HepG2 (cell line): Measurements from ENCODE around the gene ABHD15. TPM values are rescaled to one million over a fixed set of nuclear protein-coding genes. Genes with fewer than 3 reads are reported as not detected.

ENCODE experiments used
- ATAC-seq: fragments of 200-7000 bp; cut with Tn5 transposase; 3 replicates; pipeline ENCODE4 v1.9.1; 2020; ENCODE audit warnings: mild to moderate bottlenecking, moderate library complexity
- BruUV-seq: library from RNA; stranded (reverse); fragments of 400-500 nt; replicated peaks from 2 replicates; lab custom pipeline; 2021; lab: Mats Ljungman, UMichigan
- CTCF ChIA-PET: fragments of 300-600 bp; formaldehyde crosslinking; extraction: SDS; loops from one replicate; lab custom pipeline; 2021; ENCODE audit warnings: low total read pairs, inconsistent platforms, low intra/inter-chr PET ratio; lab: Yijun Ruan, JAX
- POLR2A ChIA-PET: fragments of 350-600 bp; sonication (Branson Sonifier 250); formaldehyde crosslinking; loops from one replicate; lab custom pipeline; 2020; ENCODE audit warnings: antibody characterized with exemption, inconsistent platforms; lab: Yijun Ruan, JAX
- DNase-seq: peaks from one replicate; pipeline ENCODE4 v3.0.0-alpha.2; 2015; ENCODE audit warnings: low spot score
- FAIRE-seq: peaks from 3 replicates; lab custom pipeline; 2011; peaks lifted over from hg19 to GRCh38; lab: Jason Lieb, UNC
- H2AFZ ChIP-seq: one replicate; pipeline ENCODE4 v1.6.1; 2011; ENCODE audit warnings: low read length, inconsistent platforms
- H3K27ac ChIP-seq: fragments of 300-600 bp; 3 replicates; pipeline ENCODE4 v1.8.0; 2011; ENCODE audit warnings: mixed run types, mild to moderate bottlenecking, mixed read lengths, low read length, inconsistent platforms; ENCODE audit not compliant: insufficient read depth; ENCODE audit errors: extremely low read length
- H3K27me3 ChIP-seq, 2 experiments: fragments of 200-600 bp in 1 of 2; 2 replicates in 1 of 2; 3 replicates in 1 of 2; pipeline versions ENCODE4 v1.6.0 to v1.8.0; 2011; ENCODE audit warnings: low read length in 2 of 2, mild to moderate bottlenecking in 2 of 2, moderate library complexity in 2 of 2, inconsistent platforms in 1 of 2; ENCODE audit not compliant: insufficient read depth in 2 of 2, control insufficient read depth in 1 of 2
- H3K36me3 ChIP-seq, 2 experiments: fragments of 200-600 bp in 1 of 2; replicated peaks in 1 of 2; 2 replicates in 1 of 2; 3 replicates in 1 of 2; pipeline versions ENCODE4 v1.5.1 to v1.8.0; 2011; ENCODE audit warnings: low read length in 2 of 2, inconsistent platforms in 1 of 2; ENCODE audit not compliant: insufficient read depth in 2 of 2, control insufficient read depth in 1 of 2
- H3K4me1 ChIP-seq: 2 replicates; pipeline ENCODE4 v1.5.1; 2012; ENCODE audit warnings: low read length, inconsistent platforms; ENCODE audit not compliant: insufficient read depth
- H3K4me2 ChIP-seq: 2 replicates; pipeline ENCODE4 v1.6.0; 2011; ENCODE audit warnings: low read depth, low read length, inconsistent platforms
- H3K4me3 ChIP-seq, 3 experiments: fragments of 200-600 bp in 1 of 3; sonication (generic), shearing (Covaris generic) in 1 of 3; replicated peaks in 1 of 3; 2 replicates each; pipeline ENCODE4 v1.5.1; 2011 to 2016; ENCODE audit warnings: low read length in 3 of 3, inconsistent platforms in 2 of 3, low read depth in 2 of 3, mild to moderate bottlenecking in 2 of 3, control low read depth in 1 of 3, mixed read lengths in 1 of 3; ENCODE audit not compliant: insufficient read depth in 1 of 3
- H3K79me2 ChIP-seq: one replicate; pipeline ENCODE4 v1.6.1; 2011; ENCODE audit warnings: low read length, inconsistent platforms; ENCODE audit not compliant: insufficient read depth
- H3K9ac ChIP-seq: 2 replicates; pipeline ENCODE4 v1.6.0; 2011; ENCODE audit warnings: mild to moderate bottlenecking, low read depth, low read length, inconsistent platforms; ENCODE audit not compliant: insufficient read depth
- H3K9me3 ChIP-seq: 2 replicates; pipeline ENCODE4 v1.5.1; 2012; ENCODE audit warnings: mild to moderate bottlenecking, low read length
- H4K20me1 ChIP-seq: 2 replicates; pipeline ENCODE4 v1.6.0; 2011; ENCODE audit warnings: inconsistent platforms, mild to moderate bottlenecking, low read length, moderate library complexity; ENCODE audit not compliant: insufficient read depth
- RBFOX2 ChIP-seq: fragments of 200-400 bp; formaldehyde crosslinking; IDR thresholded peaks from 2 replicates; pipeline ENCODE4 v1.6.1; 2017; ENCODE audit warnings: low read depth, mild to moderate bottlenecking, low read length
- ZBTB33 ChIP-seq: sonication (generic); formaldehyde crosslinking; IDR thresholded peaks from 2 replicates; pipeline ENCODE4 v1.4.0; 2020; ENCODE audit warnings: missing genetic modification reagents
- WGBS: methylation state at CpG from one replicate; pipeline ENCODE4 v1.1.6; 2017; ENCODE audit warnings: low lambda C conversion rate; 5-methylcytosine and 5-hydroxymethylcytosine counted together
- in situ Hi-C: cut with HindIII; loops from 2 replicates; pipeline ENCODE4 v1.10.0; 2017; ENCODE audit warnings: low pct_unique_long_range_greater_than_20kb; ENCODE audit not compliant: extremely low pct_ligation_motif_present
- intact Hi-C: fragments of 100-400 bp; cut with micrococcal nuclease; formaldehyde crosslinking; loops from one replicate; pipeline ENCODE4 v1.10.0; 2022; ENCODE audit not compliant: unreplicated experiment
- polyA plus RNA-seq, 8 experiments: library from polyadenylated mRNA; depleted of rRNA in 3 of 8; stranded (reverse) in 7 of 8; unstranded in 1 of 8; fragments of >200 nt; fragmentation: Illumina TruSeq in 4 of 8; extraction: Trizol in 4 of 8; gene quantifications; 2 replicates each; pipeline versions ENCODE4 v1.2.1 to v1.2.3, GENCODE V29; 2011 to 2016; ENCODE audit warnings: low read depth in 4 of 8, missing spikeins in 1 of 8, mixed read lengths in 1 of 8; ENCODE audit not compliant: insufficient read depth in 1 of 8
- total RNA-seq, 5 experiments: library from RNA; depleted of rRNA; stranded (reverse); fragments of >200 nt; fragmentation: Illumina TruSeq; extraction: Trizol; gene quantifications; 2 replicates each; pipeline ENCODE4 v1.2.3, GENCODE V29; 2016; ENCODE audit warnings: low read depth in 1 of 5

The ABHD15 gene
- total and polyA plus RNA-seq, 2 of the 13 experiments (the other 11 are each of a cell fraction or from before 2014, with no cell fraction given), result 2.4 to 7.7 TPM

GRCh38 chr17:29572691-29573557 lies 6.1 kb upstream of the ABHD15 start (continued):
- TF ChIP-seq ZBTB33 (CRISPR knock-in tag), result peak; percentile 49; the same call in 1 of the 2 replicates
- TF ChIP-seq, all 625 proteins: peak for 4

- DNase-seq, result no peak
- TF ChIP-seq ZBTB33 (CRISPR knock-in tag), result no peak
- TF ChIP-seq RBFOX2, result peak; percentile 34; the same call in 1 of the 2 replicates
- H3K4me3 ChIP-seq, result no peak overlapping the region
- H3K36me3 ChIP-seq, result peaks cover 0 to 11% of the 10 kb centered on the region in 2 experiments; a peak in 2 of 5 replicates
- no peak overlapping the region for H3K4me2 ChIP-seq
- H4K20me1 ChIP-seq, result no peaks in the 10 kb centered on the region
- FAIRE-seq, result no peak
- WGBS, result 96% methylated on average over 9 of the region's 30 CpGs
- in situ Hi-C loops (no loop called here), intact Hi-C loops (no loop called here)
- H3K27me3 ChIP-seq, result no peaks in the 10 kb centered on the region
- H3K9ac ChIP-seq, result no peak overlapping the region
- no peaks in the 10 kb centered on the region for H3K79me2 ChIP-seq
- H3K9me3 ChIP-seq, result no peaks in the 10 kb centered on the region
- peaks cover 32% of the 10 kb centered on the region for H3K4me1 ChIP-seq
- H3K27ac ChIP-seq, result no peak overlapping the region
- no TSS peak for BruUV-seq
- ATAC-seq, result no peak
- ChIA-PET POLR2A (no interaction called here), CTCF (no interaction called here)
- no peak overlapping the region for H2AFZ ChIP-seq
Measured at GRCh38 chr17:29571883-29572681, 5.2 kb upstream of the ABHD15 start.
